Measurements from ENCODE around the gene FAM78B. TPM values are rescaled to one million over a fixed set of nuclear protein-coding genes. Genes with fewer than 3 reads are reported as not detected.

FAM78B gene
- total RNA-seq, 1 experiment from 2014 or later: 0.26 TPM

GRCh38 chr1:166088572-166088955 lies 78.2 kb downstream of the FAM78B start:
- DNase-seq (no peak), ATAC-seq (no peak)
- intact Hi-C loops (cut with micrococcal nuclease): no loop called here
- H2AFZ ChIP-seq (ENCODE audit: low read length): no peak overlapping the region
- no peak for TF ChIP-seq CTCF (conservative IDR thresholded peaks at IDR 0.05; ENCODE audit: low read depth, low read length)
- TF ChIP-seq EZH2phosphoT487 (IDR thresholded peaks at IDR 0.05; ENCODE audit: borderline replicate concordance, low read length): no peak
- TF ChIP-seq EZH2 (IDR thresholded peaks at IDR 0.05; ENCODE audit: low read length, unreplicated experiment): no peak
- H3K27me3 ChIP-seq (ENCODE audit: low read length): peaks cover 7% of the 10 kb centered on the region; the same call in 1 of the 2 replicates
- H3K4me1 ChIP-seq (ENCODE audit: insufficient read depth, low read length): no peaks in the 10 kb centered on the region
- no peaks in the 10 kb centered on the region for H3K36me3 ChIP-seq (ENCODE audit: low read depth, low read length)
- H3K4me2 ChIP-seq (ENCODE audit: low read length): no peak overlapping the region
- no TSS peak for BruUV-seq (replicated peaks)
- H4K20me1 ChIP-seq (ENCODE audit: low read length): no peaks in the 10 kb centered on the region
- no peaks in the 10 kb centered on the region for H3F3A ChIP-seq (ENCODE audit: low read length, unreplicated experiment)
- no peak overlapping the region for H3K4me3 ChIP-seq (ENCODE audit: low read length)
- CTCF ChIA-PET: no interaction called here
- H3K9me2 ChIP-seq (replicated peaks; ENCODE audit: low read length): no peaks in the 10 kb centered on the region
- H3K9ac ChIP-seq (ENCODE audit: low read length): no peak overlapping the region
- H3K79me2 ChIP-seq (ENCODE audit: low read length): no peaks in the 10 kb centered on the region
- H3K9me3 ChIP-seq (ENCODE audit: low read length): no peaks in the 10 kb centered on the region; the same call in 1 of the 2 replicates
- POLR2A ChIA-PET (ENCODE audit: unreplicated experiment): no interaction called here
- no peak overlapping the region for H3K27ac ChIP-seq (ENCODE audit: low read length)

GRCh38 chr1:166087734-166088571 lies 78.8 kb downstream of the FAM78B start:
- ATAC-seq (no peak), DNase-seq (no peak)
- Histone ChIP-seq H3K27ac (ENCODE audit: low read length) (no peak overlapping the region), H3K79me2 (ENCODE audit: low read length) (no peaks in the 10 kb centered on the region), H4K20me1 (ENCODE audit: low read length) (no peaks in the 10 kb centered on the region), H3K27me3 (ENCODE audit: low read length) (peaks cover 4% of the 10 kb centered on the region; the same call in 1 of the 2 replicates), H2AFZ (ENCODE audit: low read length) (no peak overlapping the region), H3K4me1 (ENCODE audit: insufficient read depth, low read length) (no peaks in the 10 kb centered on the region), H3K36me3 (ENCODE audit: low read depth, low read length) (no peaks in the 10 kb centered on the region), H3K9me3 (ENCODE audit: low read length) (no peaks in the 10 kb centered on the region; the same call in 1 of the 2 replicates), H3K4me3 (ENCODE audit: low read length) (no peak overlapping the region), H3K4me2 (ENCODE audit: low read length) (no peak overlapping the region), H3K9ac (ENCODE audit: low read length) (no peak overlapping the region), H3F3A (ENCODE audit: low read length, unreplicated experiment) (no peaks in the 10 kb centered on the region), H3K9me2 (replicated peaks; ENCODE audit: low read length) (no peaks in the 10 kb centered on the region)
- intact Hi-C loops (cut with micrococcal nuclease): no loop called here
- no TSS peak for BruUV-seq (replicated peaks)
- TF ChIP-seq CTCF (conservative IDR thresholded peaks at IDR 0.05; ENCODE audit: low read depth, low read length) (no peak), EZH2phosphoT487 (IDR thresholded peaks at IDR 0.05; ENCODE audit: borderline replicate concordance, low read length) (no peak), EZH2 (IDR thresholded peaks at IDR 0.05; ENCODE audit: low read length, unreplicated experiment) (no peak)
- ChIA-PET POLR2A (ENCODE audit: unreplicated experiment) (no interaction called here), CTCF (no interaction called here)
